GM12878 (cell line): ENCODE data around the gene NOS2. TPM values are rescaled to one million over a fixed set of nuclear protein-coding genes. Genes with fewer than 3 reads are reported as not detected.

Experiments used
- ATAC-seq: fragments of 200-7000 bp; cut with Tn5 transposase; 3 replicates; pipeline ENCODE4 v1.9.1; 2020; ENCODE audit warnings: mild to moderate bottlenecking, moderate library complexity
- BruUV-seq: library from RNA; stranded (reverse); fragments of 400-500 nt; replicated peaks from 2 replicates; lab custom pipeline; 2021; lab: Mats Ljungman, UMichigan
- CTCF ChIA-PET: fragments of 300-600 bp; sonication (Branson Sonifier 250); formaldehyde crosslinking; extraction: SDS; loops from one replicate; lab custom pipeline; 2021; ENCODE audit warnings: inconsistent platforms; lab: Yijun Ruan, JAX
- POLR2A ChIA-PET: fragments of 350-600 bp; formaldehyde crosslinking; extraction: SDS; loops from one replicate; lab custom pipeline; 2021; ENCODE audit warnings: inconsistent platforms; lab: Charles Lee
- RAD21 ChIA-PET: fragments of 300-600 bp; sonication (Branson Sonifier 250); formaldehyde crosslinking; loops from one replicate; lab custom pipeline; 2023; ENCODE audit warnings: antibody characterized with exemption; ENCODE audit not compliant: unreplicated experiment; lab: Charles Lee
- SMC1A ChIA-PET: fragments of 300-600 bp; sonication (Branson Sonifier 250); formaldehyde crosslinking; loops from one replicate; lab custom pipeline; 2023; ENCODE audit not compliant: unreplicated experiment, uncharacterized antibody; lab: Charles Lee
- DNase-seq: peaks from one replicate; pipeline ENCODE4 v3.0.0-alpha.2; 2011; ENCODE audit warnings: low read depth, low spot score
- FAIRE-seq: peaks from 3 replicates; lab custom pipeline; 2011; peaks lifted over from hg19 to GRCh38; lab: Jason Lieb, UNC
- H2AFZ ChIP-seq: 2 replicates; pipeline ENCODE4 v1.6.0; 2011; ENCODE audit warnings: low read depth, low read length, control low read depth; ENCODE audit not compliant: control insufficient read depth
- H3K27ac ChIP-seq: 2 replicates; pipeline ENCODE4 v1.5.1; 2011; ENCODE audit warnings: control low read depth; ENCODE audit not compliant: control insufficient read depth, insufficient read depth
- H3K27me3 ChIP-seq, 2 experiments: replicated peaks in 1 of 2; 2 replicates each; pipeline versions ENCODE4 v1.6.0 to v1.6.1; 2011; ENCODE audit warnings: low read length in 1 of 2; ENCODE audit not compliant: control insufficient read depth in 2 of 2, insufficient read depth in 2 of 2
- H3K36me3 ChIP-seq, 2 experiments: 2 replicates each; pipeline ENCODE4 v1.5.1; 2011; ENCODE audit warnings: low read length in 1 of 2; ENCODE audit not compliant: control insufficient read depth in 2 of 2, insufficient read depth in 2 of 2
- H3K4me1 ChIP-seq: 2 replicates; pipeline ENCODE4 v1.6.1; 2011; ENCODE audit warnings: mild to moderate bottlenecking, low read length, moderate library complexity, mixed read lengths; ENCODE audit not compliant: control insufficient read depth, insufficient read depth
- H3K4me2 ChIP-seq: 2 replicates; pipeline ENCODE4 v1.6.0; 2011; ENCODE audit warnings: control low read depth; ENCODE audit not compliant: control insufficient read depth, insufficient read depth
- H3K4me3 ChIP-seq: fragments of 200-600 bp; sonication (generic); 2 replicates; pipeline ENCODE4 v1.5.1; 2016
- H3K79me2 ChIP-seq: 2 replicates; pipeline ENCODE4 v1.6.0; 2011; ENCODE audit warnings: low read length; ENCODE audit not compliant: control insufficient read depth, insufficient read depth
- H3K9ac ChIP-seq: 2 replicates; pipeline ENCODE4 v1.8.0; 2011; ENCODE audit warnings: low read length, control low read depth, mixed read lengths; ENCODE audit not compliant: control insufficient read depth, insufficient read depth
- H3K9me3 ChIP-seq: replicated peaks from 3 replicates; pipeline ENCODE4 v1.5.1; 2011; ENCODE audit warnings: mild to moderate bottlenecking, low read length; ENCODE audit not compliant: control insufficient read depth, insufficient read depth
- H4K20me1 ChIP-seq: 2 replicates; pipeline ENCODE4 v1.6.0; 2011; ENCODE audit not compliant: control insufficient read depth, insufficient read depth
- ATF7 ChIP-seq: fragments of 450-650 bp; IDR thresholded peaks from 2 replicates; pipeline ENCODE4 v1.6.1; 2016; ENCODE audit warnings: low read depth, mild to moderate bottlenecking
- GABPA ChIP-seq: IDR thresholded peaks from 2 replicates; pipeline ENCODE4 v1.6.1; 2014; ENCODE audit warnings: antibody characterized with exemption, low read depth, mild to moderate bottlenecking, inconsistent platforms
- KAT2A ChIP-seq: conservative IDR thresholded peaks from 2 replicates; pipeline ENCODE4 v1.6.1; 2011; ENCODE audit warnings: low read depth, low read length; ENCODE audit not compliant: control insufficient read depth
- MTA2 ChIP-seq: fragments of 450-650 bp; IDR thresholded peaks from 2 replicates; pipeline ENCODE4 v1.6.1; 2016; ENCODE audit warnings: low read depth, mild to moderate bottlenecking, moderate library complexity
- NBN ChIP-seq: fragments of 450-650 bp; IDR thresholded peaks from 2 replicates; pipeline ENCODE4 v1.6.1; 2016
- NFIC ChIP-seq: IDR thresholded peaks from 2 replicates; pipeline ENCODE4 v1.6.1; 2012; ENCODE audit warnings: low read depth, mild to moderate bottlenecking, inconsistent platforms, low read length, moderate library complexity
- NFYB ChIP-seq: IDR thresholded peaks from 2 replicates; pipeline ENCODE4 v1.6.1; 2011; ENCODE audit warnings: low read depth, mild to moderate bottlenecking, low read length, improper control_type of control experiment, moderate library complexity; ENCODE audit not compliant: insufficient read depth
- NR2C2 ChIP-seq: IDR thresholded peaks from 2 replicates; pipeline ENCODE4 v1.6.1; 2011; ENCODE audit warnings: borderline replicate concordance, low read depth; ENCODE audit not compliant: control insufficient read depth, insufficient read length
- RELA ChIP-seq: fragments of 450-650 bp; IDR thresholded peaks from 2 replicates; pipeline ENCODE4 v1.8.0; 2014; ENCODE audit warnings: borderline replicate concordance; ENCODE audit not compliant: partially characterized antibody
- SUZ12 ChIP-seq: fragments of 200-600 bp; sonication (generic); IDR thresholded peaks from one replicate; pipeline ENCODE4 v1.6.1; 2018; ENCODE audit warnings: antibody characterized with exemption, mild to moderate bottlenecking; ENCODE audit not compliant: unreplicated experiment
- ZBED1 ChIP-seq: IDR thresholded peaks from 2 replicates; pipeline ENCODE4 v1.6.1; 2016; ENCODE audit warnings: borderline replicate concordance
- ZNF24 ChIP-seq: fragments of 450-650 bp; IDR thresholded peaks from 2 replicates; pipeline ENCODE4 v1.6.1; 2017; ENCODE audit warnings: antibody characterized with exemption, mild to moderate bottlenecking
- WGBS: methylation state at CpG from one replicate; pipeline ENCODE4 v1.1.6; 2016; ENCODE audit warnings: low lambda C conversion rate; ENCODE audit not compliant: insufficient replicate concordance, insufficient coverage; ENCODE audit errors: missing lambda C conversion rate; 5-methylcytosine and 5-hydroxymethylcytosine counted together
- in situ Hi-C: fragments of 300-500 bp; cut with MboI; formaldehyde crosslinking; loops from 9 replicates; pipeline ENCODE4 v1.14.3; 2018; ENCODE audit warnings: mixed read lengths
- intact Hi-C: fragments of 100-400 bp; cut with micrococcal nuclease; formaldehyde crosslinking; loops from one replicate; pipeline ENCODE4 v1.14.2; 2022; ENCODE audit not compliant: unreplicated experiment
- polyA plus RNA-seq, 11 experiments: library from polyadenylated mRNA; depleted of rRNA in 4 of 11; unstranded in 6 of 11; stranded (reverse) in 5 of 11; fragments of >200 nt; fragmentation: Nextera tagmentation in 4 of 11; fragmentation: Illumina TruSeq in 1 of 11; extraction: Ambion mirVana in 4 of 11; extraction: Trizol in 1 of 11; gene quantifications; 1 replicate in 1 of 11; 2 replicates in 10 of 11; pipeline versions ENCODE4 v1.2.1 to v1.2.3, GENCODE V29; 2011 to 2016; ENCODE audit warnings: inconsistent platforms in 2 of 11, missing spikeins in 2 of 11, low read depth in 1 of 11
- total RNA-seq, 4 experiments: library from RNA; depleted of rRNA in 3 of 4; stranded (reverse); fragments of >200 nt in 3 of 4; fragmentation: Illumina TruSeq in 1 of 4; extraction: Trizol in 1 of 4; gene quantifications; 2 replicates each; pipeline versions ENCODE4 v1.2.1 to v1.2.3, GENCODE V29; 2013 to 2021
- TF ChIP-seq, protein P1 (sequence below): IDR thresholded peaks from 2 replicates; pipeline ENCODE4 v1.6.1; 2011; ENCODE audit warnings: borderline replicate concordance, low read depth, mild to moderate bottlenecking, moderate library complexity, mixed read lengths, low read length; ENCODE audit not compliant: insufficient read depth; ENCODE audit errors: extremely low read length
- TF ChIP-seq, protein P2 (sequence below): IDR thresholded peaks from 2 replicates; pipeline ENCODE4 v1.6.1; 2011; ENCODE audit warnings: low read depth, low read length, improper control_type of control experiment, borderline replicate concordance

NOS2 gene
- total and polyA plus RNA-seq, 10 of the 15 experiments (the other 5 are each of a cell fraction or from before 2014, with no cell fraction given): 0.01 to 0.05 (median 0.01) TPM; not detected in 7

DNA sequence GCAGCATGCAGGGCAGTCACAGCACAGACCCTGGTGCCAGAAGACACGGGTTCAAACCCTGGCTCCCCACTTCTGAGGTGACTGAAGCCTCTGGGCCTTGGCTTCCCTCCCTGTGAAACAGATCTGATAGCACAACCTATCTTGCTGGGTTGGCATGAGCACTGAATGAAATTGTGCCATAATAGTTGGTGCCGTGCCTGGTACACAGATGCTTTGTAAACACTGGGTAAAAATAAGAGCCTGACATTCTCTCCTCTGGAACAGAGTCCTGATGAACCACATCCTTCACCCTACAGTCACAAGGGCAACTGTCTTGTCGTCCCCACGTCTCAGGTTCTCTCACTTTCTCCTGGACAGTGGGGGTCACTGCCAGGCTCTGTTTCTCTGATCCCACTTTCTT lies 35.7 kb downstream of the NOS2 start:
- ChIA-PET RAD21 (no interaction called here), SMC1A (no interaction called here), POLR2A (no interaction called here), CTCF (interaction anchor here (1.1 kb wide), 1 partner anchor 34 kb away, joined by 3 read pairs; no protein-coding TSS in a partner anchor)
- in situ Hi-C loops: loop anchor here (5.0 kb wide), 1 partner anchor 118 kb away; no protein-coding TSS in a partner anchor
- Histone ChIP-seq H3K4me1 (no peaks in the 10 kb centered on the region), H3K9ac (no peak overlapping the region), H3K9me3 (no peaks in the 10 kb centered on the region), H3K36me3 (no peaks in the 10 kb centered on the region), H3K27me3 (no peaks in the 10 kb centered on the region; a peak in 1 of 4 replicates), H3K79me2 (no peaks in the 10 kb centered on the region), H3K4me2 (no peak overlapping the region), H2AFZ (no peak overlapping the region), H3K4me3 (no peak overlapping the region), H3K27ac (no peak overlapping the region), H4K20me1 (no peaks in the 10 kb centered on the region)
- no peak for DNase-seq
- TF ChIP-seq NR2C2 (no peak), MTA2 (no peak), NBN (no peak), KAT2A (no peak), SUZ12 (no peak), ATF7 (no peak), ZNF24 (no peak), NFIC (no peak), ZBED1 (no peak), GABPA (no peak), RELA (no peak), NFYB (no peak)
- TF ChIP-seq, protein P1, sequence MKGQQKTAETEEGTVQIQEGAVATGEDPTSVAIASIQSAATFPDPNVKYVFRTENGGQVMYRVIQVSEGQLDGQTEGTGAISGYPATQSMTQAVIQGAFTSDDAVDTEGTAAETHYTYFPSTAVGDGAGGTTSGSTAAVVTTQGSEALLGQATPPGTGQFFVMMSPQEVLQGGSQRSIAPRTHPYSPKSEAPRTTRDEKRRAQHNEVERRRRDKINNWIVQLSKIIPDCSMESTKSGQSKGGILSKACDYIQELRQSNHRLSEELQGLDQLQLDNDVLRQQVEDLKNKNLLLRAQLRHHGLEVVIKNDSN: no peak
- TF ChIP-seq, protein P2, sequence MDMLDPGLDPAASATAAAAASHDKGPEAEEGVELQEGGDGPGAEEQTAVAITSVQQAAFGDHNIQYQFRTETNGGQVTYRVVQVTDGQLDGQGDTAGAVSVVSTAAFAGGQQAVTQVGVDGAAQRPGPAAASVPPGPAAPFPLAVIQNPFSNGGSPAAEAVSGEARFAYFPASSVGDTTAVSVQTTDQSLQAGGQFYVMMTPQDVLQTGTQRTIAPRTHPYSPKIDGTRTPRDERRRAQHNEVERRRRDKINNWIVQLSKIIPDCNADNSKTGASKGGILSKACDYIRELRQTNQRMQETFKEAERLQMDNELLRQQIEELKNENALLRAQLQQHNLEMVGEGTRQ: no peak
- BruUV-seq: no TSS peak
- WGBS: 0% methylated on average over 4 of the region's 4 CpGs
- no peak for FAIRE-seq
- no peak for ATAC-seq
- intact Hi-C loops: no loop called here
